Suprapubic skin (tissue), 4 donors: ENCODE results near the gene SLCO2A1. TPM values are rescaled to one million over a fixed set of nuclear protein-coding genes. Genes with fewer than 3 reads are reported as not detected.

Experiments used
- DNase-seq, 2 donors: peaks; one replicate each; pipeline ENCODE4 v3.0.0-alpha.2; 2019; ENCODE audit warnings: low spot score in 2 of 2
- H3K27ac ChIP-seq: fragments of 200-600 bp; sonication (generic); one replicate; pipeline ENCODE4 v1.5.1; 2019
- H3K27me3 ChIP-seq: fragments of 200-600 bp; sonication (generic); one replicate; pipeline ENCODE4 v1.5.1; 2019
- H3K36me3 ChIP-seq: fragments of 200-600 bp; sonication (generic); one replicate; pipeline ENCODE4 v1.5.1; 2019
- H3K4me1 ChIP-seq: fragments of 200-600 bp; sonication (generic); one replicate; pipeline ENCODE4 v1.5.1; 2019
- H3K4me3 ChIP-seq: fragments of 200-600 bp; sonication (generic); one replicate; pipeline ENCODE4 v1.5.1; 2019; ENCODE audit warnings: mild to moderate bottlenecking
- H3K9me3 ChIP-seq: fragments of 200-600 bp; sonication (generic); one replicate; pipeline ENCODE4 v1.5.1; 2019
- CTCF ChIP-seq, 2 donors: fragments of 200-600 bp in 1 of 2; fragments of 450-650 bp in 1 of 2; sonication (generic) in 1 of 2; IDR thresholded peaks; one replicate each; pipeline ENCODE4 v1.5.1; 2016 to 2019; ENCODE audit warnings: antibody characterized with exemption in 2 of 2, mild to moderate bottlenecking in 1 of 2, moderate library complexity in 1 of 2
- EP300 ChIP-seq: sonication (generic); formaldehyde crosslinking; IDR thresholded peaks from one replicate; pipeline ENCODE4 v1.6.1; 2017; ENCODE audit warnings: antibody characterized with exemption
- POLR2A ChIP-seq, 2 donors: fragments of 450-650 bp; IDR thresholded peaks; one replicate each; pipeline ENCODE4 v1.6.1; 2017; ENCODE audit warnings: antibody characterized with exemption in 2 of 2, mild to moderate bottlenecking in 2 of 2, moderate library complexity in 2 of 2
- POLR2AphosphoS5 ChIP-seq, 3 donors: sonication (generic); formaldehyde crosslinking; IDR thresholded peaks; one replicate each; pipeline ENCODE4 v1.6.1; 2017; ENCODE audit warnings: antibody characterized with exemption in 3 of 3
- WGBS: methylation state at CpG from one replicate; pipeline ENCODE4 v1.1.5; 2018; 5-methylcytosine and 5-hydroxymethylcytosine counted together
- total RNA-seq, 4 donors: library from RNA; depleted of rRNA; stranded (reverse); fragments of >200 nt; gene quantifications; one replicate each; pipeline ENCODE4 v1.1.0, GENCODE V29; 2016

Gene SLCO2A1
- total RNA-seq, 4 donors from 2014 or later = 25.0 to 38.7 (median 29.4) TPM

DNA sequence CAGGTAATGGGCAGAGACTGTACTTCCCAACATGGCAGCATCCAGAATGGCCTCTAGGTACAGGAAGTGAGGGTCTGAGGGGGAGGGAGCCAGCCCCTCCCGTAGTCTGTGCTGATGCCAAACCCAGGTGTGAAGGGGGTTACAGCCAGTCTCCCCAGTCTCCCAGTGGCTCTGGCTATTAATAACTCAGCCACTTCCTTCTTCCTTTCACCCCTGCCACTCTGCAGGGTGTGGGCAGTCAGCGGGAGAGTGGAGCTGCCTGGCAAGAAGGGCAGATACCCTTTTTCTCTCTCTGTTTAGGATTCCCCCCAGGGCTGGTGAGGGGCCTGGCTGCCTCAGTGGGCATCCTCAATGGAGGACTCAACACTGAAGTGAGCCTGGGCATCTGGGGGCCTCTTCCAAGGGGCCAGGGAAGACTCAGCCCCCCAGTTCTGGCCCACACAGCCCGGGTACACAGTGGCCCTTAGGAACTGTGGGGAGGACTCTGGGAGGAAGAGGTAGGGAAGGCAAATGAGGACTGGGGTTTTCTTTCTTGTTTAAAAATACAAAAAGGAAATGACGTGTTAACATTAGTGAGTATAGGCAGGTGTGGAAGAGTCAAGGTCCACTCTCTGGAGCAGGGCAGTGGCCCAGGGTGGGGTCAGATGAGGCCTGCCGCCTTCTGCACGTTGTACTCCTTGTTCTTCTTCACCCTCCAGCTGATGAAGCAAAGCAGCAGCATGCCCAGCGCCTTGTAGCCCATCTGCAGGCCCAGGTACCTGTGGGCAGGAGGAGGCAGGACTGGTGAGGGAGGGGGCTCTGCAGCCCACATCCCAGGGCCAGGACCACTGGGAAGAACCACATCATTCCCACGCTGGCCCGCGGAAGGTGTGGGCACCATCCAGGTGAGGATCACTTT, 95.4 kb downstream of the SLCO2A1 start:
- TF ChIP-seq POLR2A (IDR thresholded peaks at IDR 0.05) = no peak
- no peak for TF ChIP-seq CTCF (IDR thresholded peaks at IDR 0.05)
- no peak for TF ChIP-seq EP300
- no peak for TF ChIP-seq POLR2AphosphoS5 (IDR thresholded peaks at IDR 0.05)
- DNase-seq = peak; percentile 29 to 61
- Histone ChIP-seq H3K4me3 (no peak overlapping the region), H3K9me3 (no peaks in the 10 kb centered on the region), H3K27ac (no peak overlapping the region), H3K27me3 (no peaks in the 10 kb centered on the region), H3K36me3 (no peaks in the 10 kb centered on the region), H3K4me1 (peaks cover 7% of the 10 kb centered on the region)
- WGBS = 86% methylated on average over 10 of the region's 10 CpGs

DNA sequence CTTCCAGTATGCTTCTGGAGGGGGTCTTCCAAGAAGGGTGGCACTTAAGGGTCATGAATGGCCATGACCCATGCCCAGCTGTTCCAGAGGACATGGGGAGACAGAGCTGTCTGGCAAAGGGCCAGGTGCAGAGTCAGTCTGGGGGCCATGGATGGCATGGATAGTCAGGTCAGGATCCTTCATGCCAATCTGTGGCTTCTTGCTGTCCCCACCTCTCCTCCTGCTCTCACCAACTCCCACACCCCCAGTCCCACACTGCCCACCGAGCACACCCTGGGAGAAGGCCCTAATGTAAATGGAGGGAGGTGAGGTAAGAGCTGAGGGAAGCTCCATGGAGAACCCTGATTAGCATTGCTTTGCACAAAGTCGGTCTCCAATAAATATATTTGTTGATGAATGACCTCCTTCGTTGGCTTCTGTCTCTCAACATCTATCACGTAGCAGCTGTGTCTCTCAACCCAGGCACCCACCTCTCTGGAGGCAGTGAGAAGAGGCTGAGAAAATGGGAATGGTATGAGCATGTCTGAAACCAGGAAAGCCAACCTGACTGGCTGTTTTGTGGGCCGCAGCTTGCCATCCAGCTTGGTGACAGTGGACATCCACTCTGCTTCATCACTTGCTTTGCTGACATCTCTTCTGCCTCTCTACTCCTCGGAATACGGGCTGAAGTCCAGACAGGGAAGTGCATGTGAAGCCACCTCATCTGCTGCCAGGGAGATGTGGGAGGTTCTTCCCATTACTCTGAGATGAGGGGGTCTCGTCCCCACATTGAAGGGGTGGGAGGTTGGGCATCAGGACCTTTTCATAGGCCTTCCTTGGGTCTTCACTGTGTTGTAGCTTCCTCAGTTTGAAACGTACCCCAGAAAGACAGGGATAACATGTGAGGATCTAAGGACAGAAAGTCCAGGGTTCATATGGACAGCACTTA, 96.4 kb downstream of the SLCO2A1 start:
- peak; percentile 10 to 67 for DNase-seq
- no peak overlapping the region for H3K27ac ChIP-seq
- 96% methylated on average over 9 of the region's 9 CpGs for WGBS

DNA sequence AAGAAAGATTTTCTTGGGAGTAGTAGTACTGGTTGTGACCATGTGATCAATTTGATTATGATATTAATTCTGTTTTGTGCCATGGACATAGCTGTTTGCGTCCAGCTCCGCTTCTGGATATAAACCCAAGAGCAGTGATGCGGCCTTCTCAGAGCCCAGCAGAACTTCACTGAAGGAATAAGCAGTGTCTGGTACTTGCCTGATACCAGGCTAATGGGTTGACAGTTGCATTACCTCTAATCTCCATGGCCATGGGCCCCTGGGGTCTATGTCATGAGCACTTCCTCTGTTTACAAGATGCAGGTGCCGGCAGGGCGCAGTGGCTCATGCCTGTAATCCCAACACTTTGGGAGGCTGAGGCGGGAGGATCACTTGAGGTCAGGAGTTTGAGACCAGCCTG, 97.7 kb downstream of the SLCO2A1 start:
- 92% methylated on average over 6 of the region's 6 CpGs for WGBS
- TF ChIP-seq CTCF (IDR thresholded peaks at IDR 0.05) (no peak), POLR2A (IDR thresholded peaks at IDR 0.05) (no peak), EP300 (no peak), POLR2AphosphoS5 (IDR thresholded peaks at IDR 0.05) (no peak)
- Histone ChIP-seq H3K4me3 (no peak overlapping the region), H3K27me3 (no peaks in the 10 kb centered on the region), H3K27ac (no peak overlapping the region), H3K4me1 (peaks cover 13% of the 10 kb centered on the region), H3K36me3 (no peaks in the 10 kb centered on the region), H3K9me3 (no peaks in the 10 kb centered on the region)
- DNase-seq = peak in 1 of 2 donors; percentile 56

More for the DNA sequence above, 96.4 kb downstream of the SLCO2A1 start:
- no peak overlapping the region for H3K4me3 ChIP-seq
- peaks cover 7% of the 10 kb centered on the region for H3K4me1 ChIP-seq
- no peaks in the 10 kb centered on the region for H3K36me3 ChIP-seq
- H3K27me3 ChIP-seq = no peaks in the 10 kb centered on the region
- H3K9me3 ChIP-seq = no peaks in the 10 kb centered on the region
- TF ChIP-seq POLR2A (IDR thresholded peaks at IDR 0.05) (no peak), CTCF (IDR thresholded peaks at IDR 0.05) (no peak), EP300 (no peak), POLR2AphosphoS5 (IDR thresholded peaks at IDR 0.05) (no peak)

GRCh38 chr3:133931084-133931483, 98.6 kb downstream of the SLCO2A1 start:
- DNase-seq = peak in 1 of 2 donors; percentile 61
- Histone ChIP-seq H3K4me1 (peaks cover 16% of the 10 kb centered on the region), H3K27me3 (no peaks in the 10 kb centered on the region), H3K9me3 (no peaks in the 10 kb centered on the region), H3K36me3 (no peaks in the 10 kb centered on the region), H3K27ac (no peak overlapping the region), H3K4me3 (no peak overlapping the region)
- TF ChIP-seq POLR2AphosphoS5 (IDR thresholded peaks at IDR 0.05) = no peak
- no peak for TF ChIP-seq POLR2A (IDR thresholded peaks at IDR 0.05)
- no peak for TF ChIP-seq EP300
- no peak for TF ChIP-seq CTCF (IDR thresholded peaks at IDR 0.05)
- 94% methylated on average over 8 of the region's 8 CpGs for WGBS
